WI38 (cell line): ENCODE results near the gene TADA2B.

ENCODE experiments used
- H3K4me3 ChIP-seq: 2 replicates; pipeline ENCODE4 v1.5.1; 2011; ENCODE audit warnings: low read depth, mild to moderate bottlenecking, control low read depth, low read length
- CTCF ChIP-seq: IDR thresholded peaks from 2 replicates; pipeline ENCODE4 v1.5.1; 2012; ENCODE audit warnings: low read depth, mild to moderate bottlenecking, control low read depth, low read length

Gene TADA2B, protein sequence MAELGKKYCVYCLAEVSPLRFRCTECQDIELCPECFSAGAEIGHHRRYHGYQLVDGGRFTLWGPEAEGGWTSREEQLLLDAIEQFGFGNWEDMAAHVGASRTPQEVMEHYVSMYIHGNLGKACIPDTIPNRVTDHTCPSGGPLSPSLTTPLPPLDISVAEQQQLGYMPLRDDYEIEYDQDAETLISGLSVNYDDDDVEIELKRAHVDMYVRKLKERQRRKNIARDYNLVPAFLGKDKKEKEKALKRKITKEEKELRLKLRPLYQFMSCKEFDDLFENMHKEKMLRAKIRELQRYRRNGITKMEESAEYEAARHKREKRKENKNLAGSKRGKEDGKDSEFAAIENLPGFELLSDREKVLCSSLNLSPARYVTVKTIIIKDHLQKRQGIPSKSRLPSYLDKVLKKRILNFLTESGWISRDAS

GRCh38 chr4:7043284-7044136 is at the start of gene TADA2B:
TSS of gene TADA2B (plus strand) at chr4:7043372. CDS start at chr4:7043580, 208 bp downstream.
- peak within 1 kb of the TSS; percentile 74 for H3K4me3 ChIP-seq
- TF ChIP-seq CTCF = no peak

- TF ChIP-seq CTCF = no peak
Measured at GRCh38 chr4:6996481-6996880, 46.7 kb upstream of the TADA2B start.

GRCh38 chr4:6999172-7000086 is 43.7 kb upstream of the TADA2B start:
- TF ChIP-seq CTCF = no peak
- H3K4me3 ChIP-seq = no peak overlapping the region

More at GRCh38 chr4:6996481-6996880, 46.7 kb upstream of the TADA2B start:
- H3K4me3 ChIP-seq = no peak overlapping the region

DNA sequence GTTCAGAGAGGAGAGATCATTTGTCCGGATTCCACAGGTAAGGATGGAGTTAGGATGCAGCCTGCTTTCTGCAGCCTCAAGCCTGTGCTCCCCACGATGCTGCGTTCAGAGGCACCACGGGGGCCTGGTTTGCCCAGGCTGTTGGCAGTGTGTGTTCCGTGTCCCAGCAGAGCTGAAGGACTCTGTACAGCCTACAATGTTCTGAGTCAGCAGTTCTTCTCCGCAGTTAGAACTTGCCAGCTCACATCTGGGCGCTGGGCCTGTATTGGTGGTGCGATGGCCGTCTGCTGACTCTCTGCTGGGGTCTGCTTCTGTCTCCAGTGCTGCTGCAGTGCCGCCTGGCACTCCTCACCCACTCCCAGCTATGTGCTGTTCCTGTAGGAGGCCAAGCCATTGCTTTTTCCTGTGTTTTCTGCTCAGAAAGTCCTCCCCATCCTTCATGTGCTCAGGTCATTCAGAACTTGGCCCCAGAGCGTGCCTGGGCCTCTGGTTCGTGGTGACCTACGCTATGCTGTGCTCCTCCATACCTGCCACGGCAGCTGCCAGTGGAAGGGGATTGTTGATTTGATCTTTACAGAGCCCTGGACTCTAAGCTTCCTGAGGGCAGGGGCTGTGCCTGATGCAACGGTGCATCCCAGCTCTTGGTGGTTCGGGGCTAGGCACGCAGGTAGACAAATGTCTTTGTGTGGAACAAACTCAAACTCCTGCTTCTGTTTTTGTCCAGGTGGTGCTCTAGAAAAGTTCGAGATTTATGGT is 42.6 kb upstream of the TADA2B start:
- H3K4me3 ChIP-seq = no peak overlapping the region
- no peak for TF ChIP-seq CTCF

DNA sequence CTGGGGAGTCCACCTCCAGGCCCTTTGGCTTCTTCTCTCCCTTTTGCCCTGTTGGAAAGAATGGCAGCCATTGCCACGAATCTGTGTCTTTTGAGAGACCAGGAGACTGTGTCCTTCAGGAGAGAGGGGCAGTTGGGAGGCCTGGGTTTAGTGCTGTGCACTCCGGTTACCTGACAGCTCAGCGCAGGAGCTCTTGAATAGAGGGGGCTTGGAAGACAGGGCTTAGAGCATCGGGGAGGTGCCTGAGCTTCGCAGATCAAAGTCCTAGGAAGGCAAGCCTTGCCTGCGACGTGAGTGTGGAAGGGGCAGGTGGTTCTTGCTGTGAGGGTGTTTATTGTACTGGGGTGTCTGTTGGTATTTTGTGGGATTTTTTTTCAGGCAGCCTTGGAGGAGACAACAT is 41.9 kb upstream of the TADA2B start:
- no peak overlapping the region for H3K4me3 ChIP-seq
- no peak for TF ChIP-seq CTCF

GRCh38 chr4:7002336-7002735 is 40.8 kb upstream of the TADA2B start:
- TF ChIP-seq CTCF = no peak
- H3K4me3 ChIP-seq = no peak overlapping the region
